Measurements from ENCODE around the gene HAUS2. TPM values are rescaled to one million over a fixed set of nuclear protein-coding genes. Genes with fewer than 3 reads are reported as not detected.

Gene HAUS2
- 88.9 and 92.3 TPM in 2 replicates for total RNA-seq (2014; rRNA removed; shearing (Covaris generic))

- H3K27me3 ChIP-seq (replicated peaks): no peaks in the 10 kb centered on the region
- H3K9me3 ChIP-seq (replicated peaks): no peaks in the 10 kb centered on the region
- peak within 1 kb of the TSS; percentile 87 for H3K4me3 ChIP-seq
- DNase-seq (ENCODE audit: low read depth in 1 of 2, low spot score in 2 of 2): peak; percentile 89 to 93
- H3K27ac ChIP-seq: peak within 1 kb of the TSS; percentile 79
- H3K36me3 ChIP-seq: peaks cover 51% of the 10 kb centered on the region
- peaks cover 13% of the 10 kb centered on the region; the same call in 1 of the 2 replicates for H3K4me1 ChIP-seq (replicated peaks)
Measured at GRCh38 chr15:42548249-42549031, at the start of gene HAUS2, which contains the start of gene LRRC57. Gene HAUS2 (plus strand): TSS chr15:42548838. CDS start chr15:42548873, 35 bp downstream. Gene LRRC57 (minus strand): TSS chr15:42548793. CDS start chr15:42548434, 359 bp downstream.

- Histone ChIP-seq H3K9me3 (replicated peaks) (no peaks in the 10 kb centered on the region; the same call in 1 of the 2 replicates), H3K4me1 (replicated peaks) (peaks cover 46% of the 10 kb centered on the region), H3K27ac (peak overlapping the region; percentile 42), H3K36me3 (peaks cover 21% of the 10 kb centered on the region), H3K27me3 (replicated peaks) (no peaks in the 10 kb centered on the region), H3K4me3 (no peak overlapping the region)
- DNase-seq (ENCODE audit: low read depth in 1 of 2, low spot score in 2 of 2): peak; percentile 52 to 59
Measured at GRCh38 chr15:42499858-42500609, 48.6 kb upstream of the HAUS2 start.

GRCh38 chr15:42502477-42502876, 46.2 kb upstream of the HAUS2 start:
- Histone ChIP-seq H3K9me3 (replicated peaks) (no peaks in the 10 kb centered on the region; the same call in 1 of the 2 replicates), H3K4me1 (replicated peaks) (peaks cover 39% of the 10 kb centered on the region)

GRCh38 chr15:42503825-42504224, 44.8 kb upstream of the HAUS2 start:
- no peaks in the 10 kb centered on the region; the same call in 1 of the 2 replicates for H3K9me3 ChIP-seq (replicated peaks)
- H3K27me3 ChIP-seq (replicated peaks): no peaks in the 10 kb centered on the region
- no peak for DNase-seq (ENCODE audit: low read depth in 1 of 2, low spot score in 2 of 2)
- H3K4me3 ChIP-seq: no peak overlapping the region
- no peak overlapping the region for H3K27ac ChIP-seq
- H3K36me3 ChIP-seq: peaks cover 16% of the 10 kb centered on the region
- H3K4me1 ChIP-seq (replicated peaks): peaks cover 33% of the 10 kb centered on the region

More at GRCh38 chr15:42502477-42502876, 46.2 kb upstream of the HAUS2 start:
- no peak for DNase-seq (ENCODE audit: low read depth in 1 of 2, low spot score in 2 of 2)
- Histone ChIP-seq H3K27me3 (replicated peaks) (no peaks in the 10 kb centered on the region), H3K36me3 (peaks cover 16% of the 10 kb centered on the region), H3K27ac (no peak overlapping the region), H3K4me3 (no peak overlapping the region)

- Histone ChIP-seq H3K27me3 (replicated peaks) (no peaks in the 10 kb centered on the region), H3K27ac (no peak overlapping the region), H3K9me3 (replicated peaks) (no peaks in the 10 kb centered on the region; the same call in 1 of the 2 replicates), H3K36me3 (peaks cover 16% of the 10 kb centered on the region), H3K4me1 (replicated peaks) (peaks cover 25% of the 10 kb centered on the region), H3K4me3 (no peak overlapping the region)
- no peak for DNase-seq (ENCODE audit: low read depth in 1 of 2, low spot score in 2 of 2)
Measured at GRCh38 chr15:42504631-42505030, 44.0 kb upstream of the HAUS2 start.

- H3K36me3 ChIP-seq: peaks cover 20% of the 10 kb centered on the region
- no peaks in the 10 kb centered on the region for H3K27me3 ChIP-seq (replicated peaks)
- peaks cover 18% of the 10 kb centered on the region for H3K4me1 ChIP-seq (replicated peaks)
- no peak overlapping the region for H3K4me3 ChIP-seq
- DNase-seq (ENCODE audit: low read depth in 1 of 2, low spot score in 2 of 2): no peak
- H3K27ac ChIP-seq: no peak overlapping the region
- H3K9me3 ChIP-seq (replicated peaks): no peaks in the 10 kb centered on the region; the same call in 1 of the 2 replicates
Measured at GRCh38 chr15:42507514-42507913, 41.1 kb upstream of the HAUS2 start.

GRCh38 chr15:42508263-42508690, 40.4 kb upstream of the HAUS2 start:
- H3K4me1 ChIP-seq (replicated peaks): peaks cover 18% of the 10 kb centered on the region
- H3K9me3 ChIP-seq (replicated peaks): no peaks in the 10 kb centered on the region
- no peaks in the 10 kb centered on the region for H3K27me3 ChIP-seq (replicated peaks)
- H3K4me3 ChIP-seq: no peak overlapping the region
- H3K36me3 ChIP-seq: peaks cover 23% of the 10 kb centered on the region; the same call in 1 of the 2 replicates
- DNase-seq (ENCODE audit: low read depth in 1 of 2, low spot score in 2 of 2): no peak
- H3K27ac ChIP-seq: no peak overlapping the region

- Histone ChIP-seq H3K4me1 (replicated peaks) (peaks cover 8% of the 10 kb centered on the region), H3K36me3 (peaks cover 21% of the 10 kb centered on the region), H3K27me3 (replicated peaks) (no peaks in the 10 kb centered on the region), H3K27ac (peak overlapping the region; percentile 63), H3K4me3 (no peak overlapping the region), H3K9me3 (replicated peaks) (no peaks in the 10 kb centered on the region)
- no peak for DNase-seq (ENCODE audit: low read depth in 1 of 2, low spot score in 2 of 2)
Measured at GRCh38 chr15:42510258-42511006, 38.2 kb upstream of the HAUS2 start.

GRCh38 chr15:42511007-42511391, 37.6 kb upstream of the HAUS2 start:
- no peaks in the 10 kb centered on the region for H3K9me3 ChIP-seq (replicated peaks)
- DNase-seq (ENCODE audit: low read depth in 1 of 2, low spot score in 2 of 2): peak in 1 of 2 experiments; percentile 63
- H3K27me3 ChIP-seq (replicated peaks): no peaks in the 10 kb centered on the region
- peaks cover 27% of the 10 kb centered on the region for H3K36me3 ChIP-seq
- peaks cover 8% of the 10 kb centered on the region for H3K4me1 ChIP-seq (replicated peaks)
- peak overlapping the region; percentile 63 for H3K27ac ChIP-seq
- no peak overlapping the region for H3K4me3 ChIP-seq

GRCh38 chr15:42523331-42523730, 25.3 kb upstream of the HAUS2 start:
- Histone ChIP-seq H3K4me1 (replicated peaks) (no peaks in the 10 kb centered on the region), H3K27me3 (replicated peaks) (no peaks in the 10 kb centered on the region), H3K27ac (no peak overlapping the region), H3K9me3 (replicated peaks) (no peaks in the 10 kb centered on the region), H3K36me3 (peaks cover 41% of the 10 kb centered on the region), H3K4me3 (no peak overlapping the region)
- no peak for DNase-seq (ENCODE audit: low read depth in 1 of 2, low spot score in 2 of 2)

GRCh38 chr15:42528970-42529369, 19.7 kb upstream of the HAUS2 start:
- Histone ChIP-seq H3K27ac (no peak overlapping the region), H3K27me3 (replicated peaks) (no peaks in the 10 kb centered on the region), H3K4me3 (no peak overlapping the region), H3K36me3 (peaks cover 71% of the 10 kb centered on the region), H3K9me3 (replicated peaks) (no peaks in the 10 kb centered on the region), H3K4me1 (replicated peaks) (no peaks in the 10 kb centered on the region; the same call in 1 of the 2 replicates)
- no peak for DNase-seq (ENCODE audit: low read depth in 1 of 2, low spot score in 2 of 2)

- Histone ChIP-seq H3K4me3 (no peak overlapping the region), H3K27ac (no peak overlapping the region; the same call in 1 of the 2 replicates), H3K9me3 (replicated peaks) (no peaks in the 10 kb centered on the region), H3K4me1 (replicated peaks) (no peaks in the 10 kb centered on the region; the same call in 1 of the 2 replicates), H3K36me3 (peaks cover 65% of the 10 kb centered on the region), H3K27me3 (replicated peaks) (no peaks in the 10 kb centered on the region)
- DNase-seq (ENCODE audit: low read depth in 1 of 2, low spot score in 2 of 2): no peak
Measured at GRCh38 chr15:42533246-42533645, 15.4 kb upstream of the HAUS2 start.
